BJ (cell line): ENCODE measurements around the gene IFNL2. TPM values are rescaled to one million over a fixed set of nuclear protein-coding genes. Genes with fewer than 3 reads are reported as not detected.
"Not testable (repeated sequence)": the region's sequence is repeated elsewhere in the genome, so short reads cannot be mapped to it uniquely, and the experiment has no call there.

Source experiments
- CTCF ChIA-PET: fragments of 350-600 bp; formaldehyde crosslinking; extraction: SDS; loops from one replicate; lab custom pipeline; 2021; ENCODE audit warnings: antibody characterized with exemption, inconsistent platforms; lab: Yijun Ruan, JAX
- POLR2A ChIA-PET: fragments of 300-600 bp; sonication (Branson Sonifier 250); formaldehyde crosslinking; extraction: SDS; loops from one replicate; lab custom pipeline; 2021; ENCODE audit warnings: antibody characterized with exemption; lab: Charles Lee
- DNase-seq: peaks from one replicate; pipeline ENCODE4 v3.0.0-alpha.2; 2011; ENCODE audit warnings: low read depth
- H3K27me3 ChIP-seq: 2 replicates; pipeline ENCODE4 v1.6.0; 2011; ENCODE audit warnings: low read length; ENCODE audit not compliant: control insufficient read depth, insufficient read depth
- H3K36me3 ChIP-seq: 2 replicates; pipeline ENCODE4 v1.5.1; 2011; ENCODE audit warnings: low read length; ENCODE audit not compliant: control insufficient read depth, insufficient read depth
- H3K4me3 ChIP-seq: 2 replicates; pipeline ENCODE4 v1.5.1; 2011; ENCODE audit warnings: low read depth, mild to moderate bottlenecking, control low read depth, low read length
- CTCF ChIP-seq: IDR thresholded peaks from 2 replicates; pipeline ENCODE4 v1.5.1; 2011; ENCODE audit warnings: low read depth, mild to moderate bottlenecking, control low read depth, inconsistent platforms, low read length, moderate library complexity; ENCODE audit not compliant: insufficient read depth
- polyA plus RNA-seq: library from polyadenylated mRNA; depleted of rRNA; stranded (reverse); fragments of >200 nt; gene quantifications from 2 replicates; pipeline ENCODE4 v1.2.3, GENCODE V29; 2011

Gene IFNL2
- polyA plus RNA-seq, 1 experiment, result not detected

- POLR2A ChIA-PET, H3K36me3 ChIP-seq, DNase-seq, CTCF ChIA-PET, H3K4me3 ChIP-seq: not testable (repeated sequence)
- peaks cover 24% of the 10 kb centered on the region for H3K27me3 ChIP-seq
Measured at GRCh38 chr19:39245166-39245565, 23.0 kb upstream of the IFNL2 start.

GRCh38 chr19:39246951-39247669 is 21.1 kb upstream of the IFNL2 start:
- CTCF ChIA-PET, result interaction anchor here (1.8 kb wide), 1 partner anchor 11 kb away, joined by 5 read pairs; no protein-coding TSS in a partner anchor
- DNase-seq, result no peak

DNA sequence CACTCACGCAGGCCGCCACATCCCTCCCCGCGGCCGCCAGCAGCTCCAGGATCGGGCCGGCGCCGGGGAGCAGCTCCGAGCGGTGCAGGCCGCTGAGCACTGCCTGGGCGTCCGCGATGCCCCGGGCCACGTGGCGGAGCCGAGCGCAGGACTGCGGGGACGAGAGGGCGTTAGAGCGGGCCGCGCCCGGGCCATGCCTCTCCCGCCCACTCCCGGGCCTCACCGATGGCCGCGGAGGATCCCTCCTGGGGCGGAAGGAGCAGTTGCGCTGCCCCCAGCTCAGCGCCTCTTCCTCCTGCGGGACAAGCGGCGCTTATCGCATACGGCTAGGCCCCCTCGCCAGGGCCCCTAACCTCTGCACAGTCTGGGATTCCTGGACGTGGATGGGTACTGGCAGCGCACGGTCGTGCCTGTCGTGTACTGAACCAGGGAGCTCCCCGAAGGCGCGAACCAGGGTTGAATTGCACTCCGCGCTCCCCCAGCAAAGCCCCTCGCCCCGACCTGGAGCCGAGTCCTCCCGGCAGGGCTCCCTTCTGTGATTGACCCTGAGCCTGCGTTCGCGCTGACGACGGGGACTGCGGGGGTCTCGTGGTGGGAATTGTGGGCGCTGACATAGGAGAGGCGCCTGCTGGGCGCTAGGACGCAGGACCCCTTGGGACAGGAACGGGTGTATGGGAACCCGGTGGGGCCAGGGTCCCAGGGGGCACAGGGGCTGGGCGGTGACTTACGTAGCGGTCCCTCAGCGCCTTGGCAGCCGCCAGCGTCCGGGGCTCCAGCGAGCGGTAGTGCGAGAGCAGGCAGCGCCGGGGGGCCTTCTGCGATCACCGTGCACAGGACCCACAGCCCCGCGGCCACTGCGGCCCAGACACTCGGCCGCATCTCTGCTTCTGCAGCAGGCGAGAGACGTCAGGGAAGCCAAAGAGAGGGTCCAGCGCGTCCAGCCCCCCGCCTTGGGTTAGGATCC is 20.2 kb upstream of the IFNL2 start:
- Histone ChIP-seq H3K27me3 (peaks cover 31% of the 10 kb centered on the region), H3K4me3 (no peak overlapping the region), H3K36me3 (no peaks in the 10 kb centered on the region)
- POLR2A ChIA-PET, result no interaction called here
- DNase-seq, result no peak
- TF ChIP-seq CTCF, result no peak
- CTCF ChIA-PET, result interaction anchor here (1.8 kb wide), 1 partner anchor 12 kb away, joined by 5 read pairs; no protein-coding TSS in a partner anchor

More at GRCh38 chr19:39246951-39247669, 21.1 kb upstream of the IFNL2 start:
- no peaks in the 10 kb centered on the region for H3K36me3 ChIP-seq
- POLR2A ChIA-PET, result no interaction called here
- H3K27me3 ChIP-seq, result peaks cover 27% of the 10 kb centered on the region
- H3K4me3 ChIP-seq, result no peak overlapping the region
- no peak for TF ChIP-seq CTCF

DNA sequence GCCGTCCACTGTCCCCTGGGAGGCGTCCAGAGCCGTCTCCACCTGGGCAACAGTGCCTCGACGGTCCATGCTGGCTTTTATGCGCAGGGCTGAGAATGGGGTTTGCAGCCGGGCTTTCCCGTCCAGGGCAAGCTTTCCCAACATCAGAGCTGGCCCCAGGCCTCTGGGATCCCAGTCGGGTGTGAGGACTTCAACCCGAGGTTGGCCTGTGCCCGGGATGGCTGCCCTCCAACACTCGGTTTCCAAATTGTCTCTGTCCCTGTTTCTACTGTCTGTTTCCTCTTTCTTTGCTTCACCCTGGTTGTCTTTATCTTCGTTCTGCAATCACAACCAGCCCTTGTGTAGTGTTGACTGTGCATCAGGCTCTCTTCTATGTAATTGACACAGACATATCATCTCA is 19.4 kb upstream of the IFNL2 start, which contains the start of gene IFNL4:
Gene IFNL4 (minus strand): TSS at position 51 of the 400 bp plus-strand sequence.
- DNase-seq, result no peak
- no peaks in the 10 kb centered on the region for H3K36me3 ChIP-seq
- ChIA-PET CTCF (no interaction called here), POLR2A (no interaction called here)
- peaks cover 31% of the 10 kb centered on the region for H3K27me3 ChIP-seq
- no peak for TF ChIP-seq CTCF
- H3K4me3 ChIP-seq, result no peak within 1 kb of the TSS

DNA sequence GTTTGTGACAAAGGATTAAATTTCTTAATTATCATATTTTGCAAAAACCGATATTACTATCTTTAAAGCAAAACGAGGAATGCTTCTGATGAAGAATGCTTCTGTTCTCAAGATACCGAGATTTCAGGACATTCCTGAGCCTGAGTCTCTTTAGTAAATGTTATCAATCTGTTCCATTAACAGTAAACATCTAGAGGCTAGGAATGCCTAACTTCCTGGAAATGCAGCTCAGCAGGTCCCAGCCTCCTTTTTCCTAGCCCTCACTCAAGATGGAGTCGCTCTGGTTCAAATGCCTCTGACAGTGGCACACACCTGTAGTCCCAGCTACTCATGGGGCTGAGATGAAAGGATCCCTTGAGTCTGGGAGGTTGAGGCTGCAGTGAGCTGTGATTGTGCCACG is 17.1 kb upstream of the IFNL2 start:
- no peak overlapping the region for H3K4me3 ChIP-seq
- peaks cover 34% of the 10 kb centered on the region for H3K27me3 ChIP-seq
- no peaks in the 10 kb centered on the region for H3K36me3 ChIP-seq
- ChIA-PET POLR2A (no interaction called here), CTCF (no interaction called here)
- no peak for TF ChIP-seq CTCF
- no peak for DNase-seq
